K562 (cell line): Measurements from ENCODE around the gene SLC41A3. TPM values are rescaled to one million over a fixed set of nuclear protein-coding genes. Genes with fewer than 3 reads are reported as not detected.
A peak's percentile ranks its signal among the peaks of the same experiment; 100 is the strongest.

Source experiments
- BHLHE40 ChIP-seq: IDR thresholded peaks from 2 replicates; pipeline ENCODE4 v1.6.1; 2011; ENCODE audit warnings: low read length, improper control_type of control experiment
- CBFA2T2 ChIP-seq: fragments of 450-650 bp; conservative IDR thresholded peaks from 2 replicates; pipeline ENCODE4 v1.6.1; 2017; ENCODE audit warnings: mild to moderate bottlenecking
- CBFA2T3 ChIP-seq: fragments of 450-650 bp; IDR thresholded peaks from 2 replicates; pipeline ENCODE4 v1.6.1; 2017
- LEF1 ChIP-seq: fragments of 450-650 bp; IDR thresholded peaks from 2 replicates; pipeline ENCODE4 v1.6.1; 2016; ENCODE audit warnings: mild to moderate bottlenecking
- MIER1 ChIP-seq: fragments of 450-650 bp; IDR thresholded peaks from 2 replicates; pipeline ENCODE4 v1.6.1; 2016; ENCODE audit warnings: antibody characterized with exemption, mild to moderate bottlenecking, low read depth
- PRDM10 ChIP-seq: fragments of 450-650 bp; IDR thresholded peaks from 2 replicates; pipeline ENCODE4 v1.6.1; 2018; ENCODE audit not compliant: partially characterized antibody
- PTBP1 ChIP-seq: fragments of 200-400 bp; formaldehyde crosslinking; IDR thresholded peaks from 2 replicates; pipeline ENCODE4 v1.6.1; 2017; ENCODE audit warnings: low read depth, low read length
- SIN3A ChIP-seq, 2 experiments: fragments of 150-350 bp in 1 of 2; IDR thresholded peaks; 2 replicates each; pipeline ENCODE4 v1.6.1; 2011 to 2016; ENCODE audit warnings: borderline replicate concordance in 2 of 2, low read depth in 2 of 2, low read length in 2 of 2, mild to moderate bottlenecking in 2 of 2, moderate library complexity in 2 of 2; ENCODE audit not compliant: control insufficient read depth in 1 of 2
- SOX6 ChIP-seq: fragments of 450-650 bp; IDR thresholded peaks from 2 replicates; pipeline ENCODE4 v1.6.1; 2014; ENCODE audit warnings: mild to moderate bottlenecking
- TCF7L2 ChIP-seq: fragments of 150-350 bp; IDR thresholded peaks from 2 replicates; pipeline ENCODE4 v1.6.1; 2016; ENCODE audit warnings: low read depth, mild to moderate bottlenecking, low read length, moderate library complexity
- ZBTB43 ChIP-seq: sonication (generic); formaldehyde crosslinking; IDR thresholded peaks from 2 replicates; pipeline ENCODE4 v1.8.0; 2023; ENCODE audit warnings: mild to moderate bottlenecking, missing genetic modification reagents
- ZFP1 ChIP-seq: fragments of 450-650 bp; formaldehyde crosslinking; IDR thresholded peaks from 2 replicates; pipeline ENCODE4 v1.4.0; 2020; ENCODE audit warnings: mild to moderate bottlenecking, mixed read lengths
- ZFP30 ChIP-seq: fragments of 250-450 bp; sonication (Bioruptor Pico); IDR thresholded peaks from 2 replicates; pipeline ENCODE4 v1.8.0; 2022; ENCODE audit warnings: moderate library complexity, mild to moderate bottlenecking, inconsistent platforms, borderline replicate concordance
- ZNF695 ChIP-seq: fragments of 450-650 bp; formaldehyde crosslinking; IDR thresholded peaks from 2 replicates; pipeline ENCODE4 v1.4.0; 2020; ENCODE audit warnings: mild to moderate bottlenecking, moderate library complexity
- polyA plus RNA-seq, 8 experiments: library from polyadenylated mRNA; depleted of rRNA in 4 of 8; stranded (reverse) in 5 of 8; unstranded in 3 of 8; fragments of >200 nt; fragmentation: Nextera tagmentation in 2 of 8; fragmentation: Illumina TruSeq in 1 of 8; extraction: Ambion mirVana in 2 of 8; extraction: Trizol in 1 of 8; gene quantifications; 2 replicates each; pipeline versions ENCODE4 v1.2.1 to v1.2.3, GENCODE V29; 2011 to 2014; ENCODE audit warnings: inconsistent platforms in 1 of 8, missing spikeins in 1 of 8
- total RNA-seq, 7 experiments: library from RNA; depleted of rRNA in 6 of 7; stranded (reverse); fragments of >200 nt in 6 of 7; fragmentation: Illumina TruSeq in 2 of 7; extraction: Trizol in 2 of 7; gene quantifications; 2 replicates each; pipeline versions ENCODE4 v1.2.1 to v1.2.3, GENCODE V29; 2011 to 2021; ENCODE audit warnings: low replicate concordance in 1 of 7
- TF ChIP-seq, protein P1 (sequence below): fragments of 250-450 bp; sonication (Bioruptor Pico); IDR thresholded peaks from 2 replicates; pipeline ENCODE4 v1.4.0; 2020; ENCODE audit warnings: mild to moderate bottlenecking
- TF ChIP-seq, protein P2 (sequence below): fragments of 450-650 bp; IDR thresholded peaks from 2 replicates; pipeline ENCODE4 v1.6.1; 2014; ENCODE audit warnings: low read depth, mild to moderate bottlenecking, moderate library complexity, borderline replicate concordance

SLC41A3 gene
- total and polyA plus RNA-seq, 9 of the 15 experiments (the other 6 are each of a cell fraction or from before 2014, with no cell fraction given) = 4.1 to 20.7 (median 11.2) TPM

- TF ChIP-seq, protein P1, sequence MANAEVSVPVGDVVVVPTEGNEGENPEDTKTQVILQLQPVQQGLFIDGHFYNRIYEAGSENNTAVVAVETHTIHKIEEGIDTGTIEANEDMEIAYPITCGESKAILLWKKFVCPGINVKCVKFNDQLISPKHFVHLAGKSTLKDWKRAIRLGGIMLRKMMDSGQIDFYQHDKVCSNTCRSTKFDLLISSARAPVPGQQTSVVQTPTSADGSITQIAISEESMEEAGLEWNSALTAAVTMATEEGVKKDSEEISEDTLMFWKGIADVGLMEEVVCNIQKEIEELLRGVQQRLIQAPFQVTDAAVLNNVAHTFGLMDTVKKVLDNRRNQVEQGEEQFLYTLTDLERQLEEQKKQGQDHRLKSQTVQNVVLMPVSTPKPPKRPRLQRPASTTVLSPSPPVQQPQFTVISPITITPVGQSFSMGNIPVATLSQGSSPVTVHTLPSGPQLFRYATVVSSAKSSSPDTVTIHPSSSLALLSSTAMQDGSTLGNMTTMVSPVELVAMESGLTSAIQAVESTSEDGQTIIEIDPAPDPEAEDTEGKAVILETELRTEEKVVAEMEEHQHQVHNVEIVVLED (CRISPR knock-in tag) = no peak
- TF ChIP-seq CBFA2T3 (peak; percentile 33), PRDM10 (no peak), LEF1 (no peak), ZFP30 (CRISPR knock-in tag) (no peak), ZFP1 (no peak), SOX6 (no peak), TCF7L2 (no peak), PTBP1 (no peak), ZNF695 (CRISPR knock-in tag) (no peak), MIER1 (no peak), CBFA2T2 (peak; percentile 26), ZBTB43 (CRISPR knock-in tag) (no peak), BHLHE40 (peak; percentile 27; the same call in 1 of the 2 replicates), SIN3A (IDR thresholded peaks at IDR 0.05; ENCODE audit: borderline replicate concordance in 2 of 2, control insufficient read depth in 1 of 2, low read depth in 2 of 2, low read length in 2 of 2) (no peak)
- TF ChIP-seq, protein P2, sequence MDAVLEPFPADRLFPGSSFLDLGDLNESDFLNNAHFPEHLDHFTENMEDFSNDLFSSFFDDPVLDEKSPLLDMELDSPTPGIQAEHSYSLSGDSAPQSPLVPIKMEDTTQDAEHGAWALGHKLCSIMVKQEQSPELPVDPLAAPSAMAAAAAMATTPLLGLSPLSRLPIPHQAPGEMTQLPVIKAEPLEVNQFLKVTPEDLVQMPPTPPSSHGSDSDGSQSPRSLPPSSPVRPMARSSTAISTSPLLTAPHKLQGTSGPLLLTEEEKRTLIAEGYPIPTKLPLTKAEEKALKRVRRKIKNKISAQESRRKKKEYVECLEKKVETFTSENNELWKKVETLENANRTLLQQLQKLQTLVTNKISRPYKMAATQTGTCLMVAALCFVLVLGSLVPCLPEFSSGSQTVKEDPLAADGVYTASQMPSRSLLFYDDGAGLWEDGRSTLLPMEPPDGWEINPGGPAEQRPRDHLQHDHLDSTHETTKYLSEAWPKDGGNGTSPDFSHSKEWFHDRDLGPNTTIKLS = no peak
Measured at GRCh38 chr3:126034481-126035361, 49.2 kb downstream of the SLC41A3 start (continued).
